GM12878 (cell line): ENCODE measurements around the gene TPRN. TPM values are rescaled to one million over a fixed set of nuclear protein-coding genes. Genes with fewer than 3 reads are reported as not detected.

Experiments
- ATAC-seq: fragments of 200-7000 bp; cut with Tn5 transposase; 3 replicates; pipeline ENCODE4 v1.9.1; 2020; ENCODE audit warnings: mild to moderate bottlenecking, moderate library complexity
- BruUV-seq: library from RNA; stranded (reverse); fragments of 400-500 nt; replicated peaks from 2 replicates; lab custom pipeline; 2021; lab: Mats Ljungman, UMichigan
- CTCF ChIA-PET: fragments of 300-600 bp; sonication (Branson Sonifier 250); formaldehyde crosslinking; extraction: SDS; loops from one replicate; lab custom pipeline; 2021; ENCODE audit warnings: inconsistent platforms; lab: Yijun Ruan, JAX
- POLR2A ChIA-PET: fragments of 350-600 bp; formaldehyde crosslinking; extraction: SDS; loops from one replicate; lab custom pipeline; 2021; ENCODE audit warnings: inconsistent platforms; lab: Charles Lee
- RAD21 ChIA-PET: fragments of 300-600 bp; sonication (Branson Sonifier 250); formaldehyde crosslinking; loops from one replicate; lab custom pipeline; 2023; ENCODE audit warnings: antibody characterized with exemption; ENCODE audit not compliant: unreplicated experiment; lab: Charles Lee
- SMC1A ChIA-PET: fragments of 300-600 bp; sonication (Branson Sonifier 250); formaldehyde crosslinking; loops from one replicate; lab custom pipeline; 2023; ENCODE audit not compliant: unreplicated experiment, uncharacterized antibody; lab: Charles Lee
- DNase-seq: peaks from one replicate; pipeline ENCODE4 v3.0.0-alpha.2; 2011; ENCODE audit warnings: low read depth, low spot score
- FAIRE-seq: peaks from 3 replicates; lab custom pipeline; 2011; peaks lifted over from hg19 to GRCh38; lab: Jason Lieb, UNC
- H2AFZ ChIP-seq: 2 replicates; pipeline ENCODE4 v1.6.0; 2011; ENCODE audit warnings: low read depth, low read length, control low read depth; ENCODE audit not compliant: control insufficient read depth
- H3K27ac ChIP-seq: 2 replicates; pipeline ENCODE4 v1.5.1; 2011; ENCODE audit warnings: control low read depth; ENCODE audit not compliant: control insufficient read depth, insufficient read depth
- H3K27me3 ChIP-seq, 2 experiments: replicated peaks in 1 of 2; 2 replicates each; pipeline versions ENCODE4 v1.6.0 to v1.6.1; 2011; ENCODE audit warnings: low read length in 1 of 2; ENCODE audit not compliant: control insufficient read depth in 2 of 2, insufficient read depth in 2 of 2
- H3K36me3 ChIP-seq, 2 experiments: 2 replicates each; pipeline ENCODE4 v1.5.1; 2011; ENCODE audit warnings: low read length in 1 of 2; ENCODE audit not compliant: control insufficient read depth in 2 of 2, insufficient read depth in 2 of 2
- H3K4me1 ChIP-seq: 2 replicates; pipeline ENCODE4 v1.6.1; 2011; ENCODE audit warnings: mild to moderate bottlenecking, low read length, moderate library complexity, mixed read lengths; ENCODE audit not compliant: control insufficient read depth, insufficient read depth
- H3K4me2 ChIP-seq: 2 replicates; pipeline ENCODE4 v1.6.0; 2011; ENCODE audit warnings: control low read depth; ENCODE audit not compliant: control insufficient read depth, insufficient read depth
- H3K4me3 ChIP-seq: fragments of 200-600 bp; sonication (generic); 2 replicates; pipeline ENCODE4 v1.5.1; 2016
- H3K79me2 ChIP-seq: 2 replicates; pipeline ENCODE4 v1.6.0; 2011; ENCODE audit warnings: low read length; ENCODE audit not compliant: control insufficient read depth, insufficient read depth
- H3K9ac ChIP-seq: 2 replicates; pipeline ENCODE4 v1.8.0; 2011; ENCODE audit warnings: low read length, control low read depth, mixed read lengths; ENCODE audit not compliant: control insufficient read depth, insufficient read depth
- H3K9me3 ChIP-seq: replicated peaks from 3 replicates; pipeline ENCODE4 v1.5.1; 2011; ENCODE audit warnings: mild to moderate bottlenecking, low read length; ENCODE audit not compliant: control insufficient read depth, insufficient read depth
- H4K20me1 ChIP-seq: 2 replicates; pipeline ENCODE4 v1.6.0; 2011; ENCODE audit not compliant: control insufficient read depth, insufficient read depth
- HDGF ChIP-seq: fragments of 450-650 bp; IDR thresholded peaks from 2 replicates; pipeline ENCODE4 v1.6.1; 2016; ENCODE audit warnings: antibody characterized with exemption
- IKZF1 ChIP-seq: fragments of 450-650 bp; conservative IDR thresholded peaks from 2 replicates; pipeline ENCODE4 v1.6.1; 2017; ENCODE audit warnings: antibody characterized with exemption, mild to moderate bottlenecking
- MEF2B ChIP-seq: fragments of 450-650 bp; IDR thresholded peaks from 2 replicates; pipeline ENCODE4 v1.6.1; 2018; ENCODE audit warnings: mild to moderate bottlenecking, moderate library complexity; ENCODE audit not compliant: partially characterized antibody, poor library complexity, severe bottlenecking
- NR2C1 ChIP-seq: fragments of 450-650 bp; IDR thresholded peaks from 2 replicates; pipeline ENCODE4 v1.6.1; 2017; ENCODE audit warnings: antibody characterized with exemption, mild to moderate bottlenecking, moderate library complexity
- NR2F1 ChIP-seq: fragments of 450-650 bp; conservative IDR thresholded peaks from 2 replicates; pipeline ENCODE4 v1.6.1; 2017; ENCODE audit warnings: mild to moderate bottlenecking
- RUNX3 ChIP-seq: IDR thresholded peaks from 2 replicates; pipeline ENCODE4 v1.6.1; 2012; ENCODE audit warnings: low read length, inconsistent platforms
- SPI1 ChIP-seq: IDR thresholded peaks from 2 replicates; pipeline ENCODE4 v1.6.1; 2011; ENCODE audit warnings: low read depth, mild to moderate bottlenecking, low read length, moderate library complexity, borderline replicate concordance; ENCODE audit not compliant: insufficient read depth
- WGBS: methylation state at CpG from one replicate; pipeline ENCODE4 v1.1.6; 2016; ENCODE audit warnings: low lambda C conversion rate; ENCODE audit not compliant: insufficient replicate concordance, insufficient coverage; ENCODE audit errors: missing lambda C conversion rate; 5-methylcytosine and 5-hydroxymethylcytosine counted together
- in situ Hi-C: fragments of 300-500 bp; cut with MboI; formaldehyde crosslinking; loops from 9 replicates; pipeline ENCODE4 v1.14.3; 2018; ENCODE audit warnings: mixed read lengths
- intact Hi-C: fragments of 100-400 bp; cut with micrococcal nuclease; formaldehyde crosslinking; loops from one replicate; pipeline ENCODE4 v1.14.2; 2022; ENCODE audit not compliant: unreplicated experiment
- polyA plus RNA-seq, 11 experiments: library from polyadenylated mRNA; depleted of rRNA in 4 of 11; unstranded in 6 of 11; stranded (reverse) in 5 of 11; fragments of >200 nt; fragmentation: Nextera tagmentation in 4 of 11; fragmentation: Illumina TruSeq in 1 of 11; extraction: Ambion mirVana in 4 of 11; extraction: Trizol in 1 of 11; gene quantifications; 1 replicate in 1 of 11; 2 replicates in 10 of 11; pipeline versions ENCODE4 v1.2.1 to v1.2.3, GENCODE V29; 2011 to 2016; ENCODE audit warnings: inconsistent platforms in 2 of 11, missing spikeins in 2 of 11, low read depth in 1 of 11
- total RNA-seq, 4 experiments: library from RNA; depleted of rRNA in 3 of 4; stranded (reverse); fragments of >200 nt in 3 of 4; fragmentation: Illumina TruSeq in 1 of 4; extraction: Trizol in 1 of 4; gene quantifications; 2 replicates each; pipeline versions ENCODE4 v1.2.1 to v1.2.3, GENCODE V29; 2013 to 2021
- TF ChIP-seq, protein P1 (sequence below): fragments of 450-650 bp; IDR thresholded peaks from 2 replicates; pipeline ENCODE4 v1.6.1; 2017; ENCODE audit warnings: mild to moderate bottlenecking, moderate library complexity
- TF ChIP-seq, protein P2 (sequence below): IDR thresholded peaks from 2 replicates; pipeline ENCODE4 v1.6.1; 2011; ENCODE audit warnings: low read depth, low read length, improper control_type of control experiment, borderline replicate concordance
- TF ChIP-seq, protein P3 (sequence below): fragments of 450-650 bp; IDR thresholded peaks from 2 replicates; pipeline ENCODE4 v1.6.1; 2017; ENCODE audit warnings: low read depth, mild to moderate bottlenecking, moderate library complexity

TPRN gene
- total and polyA plus RNA-seq, 10 of the 15 experiments (the other 5 are each of a cell fraction or from before 2014, with no cell fraction given) = 0.18 to 19.5 (median 3.1) TPM

DNA sequence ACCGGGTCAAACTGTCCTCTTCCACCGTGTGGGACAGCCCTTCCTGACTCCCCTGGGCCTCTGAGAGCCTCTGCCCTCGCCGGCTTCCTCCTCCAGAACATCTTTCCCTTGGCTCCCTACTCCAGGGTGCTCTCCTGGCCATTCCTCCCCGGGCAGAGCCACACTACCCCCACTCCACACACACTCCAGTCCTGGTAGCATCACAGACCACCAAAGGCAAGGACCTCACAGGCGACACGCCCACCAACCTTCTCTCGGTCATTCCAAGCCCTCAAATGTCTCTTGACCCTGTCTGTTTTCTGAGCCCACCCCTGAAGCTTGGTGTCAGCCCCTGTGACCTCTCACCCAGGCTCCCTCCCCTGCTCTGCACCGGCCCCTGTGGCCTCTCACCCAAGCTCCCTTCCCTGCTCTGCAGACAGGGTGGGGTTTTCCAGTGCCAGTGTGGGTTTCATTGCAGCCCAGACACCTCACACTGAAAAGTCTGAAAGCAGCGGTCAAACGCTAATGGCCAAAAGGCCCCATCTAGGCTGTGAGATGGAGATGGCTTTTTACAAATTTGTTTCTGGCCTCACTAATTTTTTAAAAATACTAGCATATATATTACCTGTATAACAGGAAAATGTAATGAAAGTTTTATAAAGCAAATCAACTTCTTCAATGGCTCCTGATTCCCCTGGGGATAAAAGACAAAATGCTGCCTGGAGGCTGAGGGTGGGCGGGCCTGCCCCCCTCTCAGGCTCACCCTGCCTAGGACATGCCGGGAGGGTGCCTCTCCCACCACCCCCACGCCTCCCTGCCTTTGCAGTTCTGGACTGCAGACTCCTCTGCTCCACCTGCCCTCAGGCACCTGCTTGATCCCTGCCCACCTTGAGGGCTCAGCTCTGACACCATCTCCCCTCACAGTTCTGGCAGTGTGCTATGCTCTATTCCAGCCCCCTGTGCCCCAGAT lies 41.2 kb downstream of the TPRN start:
- in situ Hi-C loops = no loop called here
- Histone ChIP-seq H3K36me3 (no peaks in the 10 kb centered on the region), H3K4me1 (peaks cover 28% of the 10 kb centered on the region), H3K79me2 (no peaks in the 10 kb centered on the region), H3K9ac (no peak overlapping the region), H2AFZ (no peak overlapping the region), H3K4me2 (peak overlapping the region; percentile 39), H3K9me3 (no peaks in the 10 kb centered on the region; the same call in 2 of the 3 replicates), H3K4me3 (no peak overlapping the region), H3K27me3 (no peaks in the 10 kb centered on the region), H3K27ac (no peak overlapping the region), H4K20me1 (no peaks in the 10 kb centered on the region)
- ChIA-PET CTCF (interaction anchor here (1.1 kb wide), 1 partner anchor 8 kb away, joined by 5 read pairs; no protein-coding TSS in a partner anchor), RAD21 (interaction anchor here (0.5 to 1.6 kb wide), 4 partner anchors 8 to 32 kb away, joined by 3 to 11 read pairs (median 4); no protein-coding TSS in a partner anchor), POLR2A (interaction anchor here (0.6 to 3.7 kb wide), 7 partner anchors 9 to 118 kb away, joined by 3 to 37 read pairs (median 6); partner anchors contain the start of genes ANAPC2, LRRC26, SSNA1 and TOR4A), SMC1A (interaction anchor here (0.6 kb wide), 1 partner anchor 9 kb away, joined by 4 read pairs; no protein-coding TSS in a partner anchor)
- 25% methylated on average over 11 of the region's 14 CpGs for WGBS
- DNase-seq = no peak
- ATAC-seq = peak; percentile 80
- no peak for FAIRE-seq
- intact Hi-C loops = no loop called here
- no TSS peak for BruUV-seq
- peak; percentile 44; the same call in 1 of the 2 replicates for TF ChIP-seq IKZF1
- TF ChIP-seq, protein P1, sequence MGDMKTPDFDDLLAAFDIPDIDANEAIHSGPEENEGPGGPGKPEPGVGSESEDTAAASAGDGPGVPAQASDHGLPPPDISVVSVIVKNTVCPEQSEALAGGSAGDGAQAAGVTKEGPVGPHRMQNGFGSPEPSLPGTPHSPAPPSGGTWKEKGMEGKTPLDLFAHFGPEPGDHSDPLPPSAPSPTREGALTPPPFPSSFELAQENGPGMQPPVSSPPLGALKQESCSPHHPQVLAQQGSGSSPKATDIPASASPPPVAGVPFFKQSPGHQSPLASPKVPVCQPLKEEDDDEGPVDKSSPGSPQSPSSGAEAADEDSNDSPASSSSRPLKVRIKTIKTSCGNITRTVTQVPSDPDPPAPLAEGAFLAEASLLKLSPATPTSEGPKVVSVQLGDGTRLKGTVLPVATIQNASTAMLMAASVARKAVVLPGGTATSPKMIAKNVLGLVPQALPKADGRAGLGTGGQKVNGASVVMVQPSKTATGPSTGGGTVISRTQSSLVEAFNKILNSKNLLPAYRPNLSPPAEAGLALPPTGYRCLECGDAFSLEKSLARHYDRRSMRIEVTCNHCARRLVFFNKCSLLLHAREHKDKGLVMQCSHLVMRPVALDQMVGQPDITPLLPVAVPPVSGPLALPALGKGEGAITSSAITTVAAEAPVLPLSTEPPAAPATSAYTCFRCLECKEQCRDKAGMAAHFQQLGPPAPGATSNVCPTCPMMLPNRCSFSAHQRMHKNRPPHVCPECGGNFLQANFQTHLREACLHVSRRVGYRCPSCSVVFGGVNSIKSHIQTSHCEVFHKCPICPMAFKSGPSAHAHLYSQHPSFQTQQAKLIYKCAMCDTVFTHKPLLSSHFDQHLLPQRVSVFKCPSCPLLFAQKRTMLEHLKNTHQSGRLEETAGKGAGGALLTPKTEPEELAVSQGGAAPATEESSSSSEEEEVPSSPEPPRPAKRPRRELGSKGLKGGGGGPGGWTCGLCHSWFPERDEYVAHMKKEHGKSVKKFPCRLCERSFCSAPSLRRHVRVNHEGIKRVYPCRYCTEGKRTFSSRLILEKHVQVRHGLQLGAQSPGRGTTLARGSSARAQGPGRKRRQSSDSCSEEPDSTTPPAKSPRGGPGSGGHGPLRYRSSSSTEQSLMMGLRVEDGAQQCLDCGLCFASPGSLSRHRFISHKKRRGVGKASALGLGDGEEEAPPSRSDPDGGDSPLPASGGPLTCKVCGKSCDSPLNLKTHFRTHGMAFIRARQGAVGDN = peak; percentile 52; the same call in 1 of the 2 replicates
- TF ChIP-seq, protein P2, sequence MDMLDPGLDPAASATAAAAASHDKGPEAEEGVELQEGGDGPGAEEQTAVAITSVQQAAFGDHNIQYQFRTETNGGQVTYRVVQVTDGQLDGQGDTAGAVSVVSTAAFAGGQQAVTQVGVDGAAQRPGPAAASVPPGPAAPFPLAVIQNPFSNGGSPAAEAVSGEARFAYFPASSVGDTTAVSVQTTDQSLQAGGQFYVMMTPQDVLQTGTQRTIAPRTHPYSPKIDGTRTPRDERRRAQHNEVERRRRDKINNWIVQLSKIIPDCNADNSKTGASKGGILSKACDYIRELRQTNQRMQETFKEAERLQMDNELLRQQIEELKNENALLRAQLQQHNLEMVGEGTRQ = no peak
- TF ChIP-seq MEF2B = peak; percentile 85
- TF ChIP-seq NR2C1 = peak; percentile 70
- TF ChIP-seq, protein P3, sequence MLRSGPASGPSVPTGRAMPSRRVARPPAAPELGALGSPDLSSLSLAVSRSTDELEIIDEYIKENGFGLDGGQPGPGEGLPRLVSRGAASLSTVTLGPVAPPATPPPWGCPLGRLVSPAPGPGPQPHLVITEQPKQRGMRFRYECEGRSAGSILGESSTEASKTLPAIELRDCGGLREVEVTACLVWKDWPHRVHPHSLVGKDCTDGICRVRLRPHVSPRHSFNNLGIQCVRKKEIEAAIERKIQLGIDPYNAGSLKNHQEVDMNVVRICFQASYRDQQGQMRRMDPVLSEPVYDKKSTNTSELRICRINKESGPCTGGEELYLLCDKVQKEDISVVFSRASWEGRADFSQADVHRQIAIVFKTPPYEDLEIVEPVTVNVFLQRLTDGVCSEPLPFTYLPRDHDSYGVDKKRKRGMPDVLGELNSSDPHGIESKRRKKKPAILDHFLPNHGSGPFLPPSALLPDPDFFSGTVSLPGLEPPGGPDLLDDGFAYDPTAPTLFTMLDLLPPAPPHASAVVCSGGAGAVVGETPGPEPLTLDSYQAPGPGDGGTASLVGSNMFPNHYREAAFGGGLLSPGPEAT = 0 out of 2 replicates have a peak, but pooled peaks have one; percentile 27
- no peak for TF ChIP-seq SPI1
- TF ChIP-seq HDGF = peak; percentile 91
- TF ChIP-seq NR2F1 = peak; percentile 88
- TF ChIP-seq RUNX3 = peak; percentile 44; the same call in 1 of the 2 replicates
